PC-3 (cell line): Measurements from ENCODE around the gene ABCC8. TPM values are rescaled to one million over a fixed set of nuclear protein-coding genes. Genes with fewer than 3 reads are reported as not detected.

Source experiments
- ATAC-seq: fragments of 200-7000 bp; cut with Tn5 transposase; 2 replicates; pipeline ENCODE4 v1.9.1; 2020; ENCODE audit warnings: mild to moderate bottlenecking, moderate library complexity
- BruUV-seq: library from RNA; stranded (reverse); fragments of 400-500 nt; replicated peaks from 2 replicates; lab custom pipeline; 2021; lab: Mats Ljungman, UMichigan
- CTCF ChIA-PET: fragments of 300-600 bp; sonication (Branson Sonifier 250); formaldehyde crosslinking; loops from one replicate; lab custom pipeline; 2022; ENCODE audit warnings: antibody characterized with exemption; lab: Charles Lee
- POLR2A ChIA-PET: fragments of 300-600 bp; sonication (Branson Sonifier 250); formaldehyde crosslinking; loops from one replicate; lab custom pipeline; 2022; ENCODE audit warnings: antibody characterized with exemption; ENCODE audit not compliant: unreplicated experiment; lab: Charles Lee
- DNase-seq: peaks from one replicate; pipeline ENCODE4 v3.0.0-alpha.2; 2015
- H2AFZ ChIP-seq: fragments of 300-600 bp; sonication (generic); 2 replicates; pipeline ENCODE4 v1.6.0; 2016; ENCODE audit warnings: antibody characterized with exemption, low read length
- H3F3A ChIP-seq: fragments of 300-600 bp; sonication (generic); one replicate; pipeline ENCODE4 v1.6.0; 2017; ENCODE audit warnings: antibody characterized with exemption, low read length, control low read depth, mild to moderate bottlenecking; ENCODE audit not compliant: unreplicated experiment
- H3K27ac ChIP-seq: fragments of 300-600 bp; sonication (generic); 2 replicates; pipeline ENCODE4 v1.5.1; 2016; ENCODE audit warnings: mild to moderate bottlenecking, low read length
- H3K27me3 ChIP-seq: fragments of 300-600 bp; sonication (generic); 2 replicates; pipeline ENCODE4 v1.6.1; 2016; ENCODE audit warnings: low read length, mixed read lengths
- H3K36me3 ChIP-seq: fragments of 300-600 bp; sonication (generic); 2 replicates; pipeline ENCODE4 v1.6.1; 2016; ENCODE audit warnings: low read depth, mixed run types, low read length, mixed read lengths
- H3K4me1 ChIP-seq: fragments of 300-600 bp; sonication (generic); 2 replicates; pipeline ENCODE4 v1.5.1; 2016; ENCODE audit warnings: low read length; ENCODE audit not compliant: insufficient read depth
- H3K4me2 ChIP-seq: fragments of 300-600 bp; sonication (generic); 2 replicates; pipeline ENCODE4 v1.6.0; 2016; ENCODE audit warnings: low read length
- H3K4me3 ChIP-seq: fragments of 300-600 bp; sonication (generic); 2 replicates; pipeline ENCODE4 v1.5.1; 2016; ENCODE audit warnings: mild to moderate bottlenecking, low read length, mixed read lengths
- H3K79me2 ChIP-seq: fragments of 300-600 bp; sonication (generic); 2 replicates; pipeline ENCODE4 v1.6.1; 2017; ENCODE audit warnings: low read length, mixed read lengths
- H3K9ac ChIP-seq: fragments of 300-600 bp; sonication (generic); 2 replicates; pipeline ENCODE4 v1.6.0; 2016; ENCODE audit warnings: mild to moderate bottlenecking, low read length
- H3K9me2 ChIP-seq: fragments of 300-600 bp; sonication (generic); replicated peaks from 2 replicates; pipeline ENCODE4 v1.6.1; 2016; ENCODE audit warnings: mixed run types, low read length, mixed read lengths
- H3K9me3 ChIP-seq: fragments of 300-600 bp; sonication (generic); 2 replicates; pipeline ENCODE4 v1.6.1; 2016; ENCODE audit warnings: low read length, mixed read lengths
- H4K20me1 ChIP-seq: fragments of 300-600 bp; sonication (generic); 2 replicates; pipeline ENCODE4 v1.6.1; 2016; ENCODE audit warnings: low read length, mixed read lengths
- CTCF ChIP-seq: fragments of 300-600 bp; sonication (generic); conservative IDR thresholded peaks from 2 replicates; pipeline ENCODE4 v1.5.1; 2017; ENCODE audit warnings: antibody characterized with exemption, low read depth, mild to moderate bottlenecking, low read length
- EZH2 ChIP-seq: fragments of 300-600 bp; sonication (generic); IDR thresholded peaks from one replicate; pipeline ENCODE4 v1.6.1; 2017; ENCODE audit warnings: antibody characterized with exemption, mild to moderate bottlenecking, low read length; ENCODE audit not compliant: unreplicated experiment
- EZH2phosphoT487 ChIP-seq: fragments of 300-600 bp; sonication (generic); IDR thresholded peaks from 2 replicates; pipeline ENCODE4 v1.6.1; 2018; ENCODE audit warnings: mild to moderate bottlenecking, antibody characterized with exemption, low read length, borderline replicate concordance
- intact Hi-C: fragments of 100-400 bp; cut with micrococcal nuclease; formaldehyde crosslinking; loops from 2 replicates; pipeline ENCODE4 v1.9.0; 2023
- total RNA-seq: library from RNA; depleted of rRNA; stranded (reverse); fragments of >200 nt; gene quantifications from 2 replicates; pipeline ENCODE4 v1.2.3, GENCODE V29; 2014

ABCC8 gene
- total RNA-seq, 1 experiment from 2014 or later = not detected

DNA sequence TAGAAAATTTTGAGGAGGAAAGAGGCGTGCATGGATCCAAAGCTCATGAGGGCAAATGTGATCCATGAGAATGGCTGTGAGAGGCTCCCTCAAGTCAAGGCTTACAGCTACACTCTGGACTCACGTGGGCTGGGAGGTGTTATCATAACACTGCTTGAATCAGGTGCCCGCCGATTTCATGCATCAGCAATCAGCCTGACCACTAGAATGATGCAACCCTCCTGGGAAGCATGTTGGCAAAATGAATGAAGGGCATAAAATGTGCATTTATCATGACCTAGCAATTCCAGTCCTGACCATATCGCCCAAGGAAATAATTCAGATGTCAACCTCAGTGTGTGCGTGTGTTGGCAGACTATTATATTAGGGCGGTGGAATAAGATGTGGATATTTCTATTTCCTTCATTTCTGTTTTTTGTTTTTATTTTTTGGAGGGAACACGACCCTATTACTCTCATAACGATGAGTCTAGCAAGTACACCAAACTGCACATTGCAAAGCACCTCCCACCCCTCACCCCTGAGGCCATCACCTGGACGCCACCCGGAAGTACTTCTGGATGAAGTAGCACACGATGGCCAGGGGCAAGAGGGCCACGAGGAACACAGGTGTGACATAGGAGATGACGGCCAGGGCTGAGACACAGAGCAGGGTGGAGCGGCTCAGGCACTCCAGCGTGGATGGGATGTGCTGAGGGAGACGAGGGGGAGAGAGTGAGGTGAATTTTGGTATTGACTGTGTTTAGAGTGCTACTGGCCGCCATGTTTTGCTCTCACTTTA, 72.5 kb downstream of the ABCC8 start:
- CTCF ChIA-PET = no interaction called here
- H3K9ac ChIP-seq = no peak overlapping the region

GRCh38 chr11:17402486-17402885, 74.2 kb downstream of the ABCC8 start:
- BruUV-seq = no TSS peak
- no peaks in the 10 kb centered on the region for H3K9me2 ChIP-seq
- no peak overlapping the region for H3K4me3 ChIP-seq
- H3K4me2 ChIP-seq = no peak overlapping the region
- H2AFZ ChIP-seq = no peak overlapping the region
- H3K9ac ChIP-seq = no peak overlapping the region
- no peaks in the 10 kb centered on the region for H3K36me3 ChIP-seq
- intact Hi-C loops = no loop called here
- ATAC-seq = no peak
- POLR2A ChIA-PET = no interaction called here
- no peaks in the 10 kb centered on the region for H3K9me3 ChIP-seq
- no peaks in the 10 kb centered on the region; the same call in 1 of the 2 replicates for H3K4me1 ChIP-seq
- CTCF ChIA-PET = no interaction called here
- H3K27me3 ChIP-seq = no peaks in the 10 kb centered on the region
- no peak overlapping the region for H3K27ac ChIP-seq
- no peak for DNase-seq
- TF ChIP-seq EZH2phosphoT487 = no peak
- TF ChIP-seq CTCF = no peak
- TF ChIP-seq EZH2 = no peak
- H3F3A ChIP-seq = no peaks in the 10 kb centered on the region
- no peaks in the 10 kb centered on the region for H4K20me1 ChIP-seq
- no peaks in the 10 kb centered on the region for H3K79me2 ChIP-seq

More for the DNA sequence above, 72.5 kb downstream of the ABCC8 start:
- no peak overlapping the region for H3K4me3 ChIP-seq
- POLR2A ChIA-PET = no interaction called here
- no peaks in the 10 kb centered on the region for H3K27me3 ChIP-seq
- H3K9me2 ChIP-seq = no peaks in the 10 kb centered on the region
- intact Hi-C loops = no loop called here
- H3K27ac ChIP-seq = no peak overlapping the region
- ATAC-seq (no peak), DNase-seq (no peak)
- H3K4me1 ChIP-seq = no peaks in the 10 kb centered on the region; the same call in 1 of the 2 replicates
- no peaks in the 10 kb centered on the region for H3K79me2 ChIP-seq
- H4K20me1 ChIP-seq = no peaks in the 10 kb centered on the region
- TF ChIP-seq CTCF (no peak), EZH2 (no peak), EZH2phosphoT487 (no peak)
- no peak overlapping the region for H2AFZ ChIP-seq
- BruUV-seq = no TSS peak
- no peaks in the 10 kb centered on the region for H3F3A ChIP-seq
- no peaks in the 10 kb centered on the region for H3K9me3 ChIP-seq
- H3K4me2 ChIP-seq = no peak overlapping the region
- H3K36me3 ChIP-seq = no peaks in the 10 kb centered on the region

DNA sequence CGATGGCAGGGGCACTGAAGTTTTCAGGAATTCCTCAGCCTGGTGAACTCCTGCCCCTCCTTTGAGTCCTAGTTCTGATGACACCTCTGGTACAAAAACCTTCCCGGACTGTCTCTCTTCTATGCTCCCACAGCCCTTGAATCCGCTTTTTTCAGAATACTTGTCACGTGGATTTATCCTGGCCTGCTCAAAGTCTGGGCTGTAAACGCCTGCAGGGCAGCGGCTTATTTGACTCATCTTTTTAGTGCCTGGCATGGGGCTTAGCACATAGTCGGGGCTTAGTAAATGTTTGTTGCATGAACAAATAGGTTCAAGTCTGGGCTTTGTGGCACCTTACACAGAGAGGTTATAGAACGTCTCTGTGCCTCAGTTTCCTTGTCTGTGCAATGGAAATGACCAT, 74.8 kb downstream of the ABCC8 start:
- Histone ChIP-seq H3K27ac (no peak overlapping the region), H3K4me1 (no peaks in the 10 kb centered on the region; the same call in 1 of the 2 replicates), H3F3A (no peaks in the 10 kb centered on the region), H3K9ac (no peak overlapping the region), H4K20me1 (no peaks in the 10 kb centered on the region), H3K27me3 (no peaks in the 10 kb centered on the region), H3K4me3 (no peak overlapping the region), H3K79me2 (no peaks in the 10 kb centered on the region), H3K4me2 (no peak overlapping the region), H3K9me3 (no peaks in the 10 kb centered on the region), H3K9me2 (no peaks in the 10 kb centered on the region), H3K36me3 (no peaks in the 10 kb centered on the region), H2AFZ (no peak overlapping the region)
- CTCF ChIA-PET = no interaction called here
- DNase-seq (no peak), ATAC-seq (no peak)
- intact Hi-C loops = no loop called here
- no TSS peak for BruUV-seq
- TF ChIP-seq CTCF (no peak), EZH2phosphoT487 (no peak), EZH2 (no peak)
- POLR2A ChIA-PET = no interaction called here
